H1 (cell line): ENCODE data around the gene PNPLA8. TPM values are rescaled to one million over a fixed set of nuclear protein-coding genes. Genes with fewer than 3 reads are reported as not detected.

ENCODE experiments used
- RFX5 ChIP-seq: IDR thresholded peaks from 2 replicates; pipeline ENCODE4 v1.6.1; 2011; ENCODE audit warnings: low read depth, low read length, improper control_type of control experiment, borderline replicate concordance
- polyA plus RNA-seq, 7 experiments: library from polyadenylated mRNA; depleted of rRNA in 3 of 7; stranded (reverse) in 5 of 7; unstranded in 2 of 7; fragments of >200 nt in 5 of 7; fragments of 200-250 nt in 2 of 7; gene quantifications; 1 replicate in 5 of 7; 2 replicates in 1 of 7; 4 replicates in 1 of 7; pipeline versions ENCODE4 v1.2.1 to v1.2.3, GENCODE V29; 2011 to 2013; ENCODE audit warnings: missing spikeins in 2 of 7, mixed read lengths in 2 of 7
- total RNA-seq: library from RNA; stranded (reverse); fragmentation: NEBNext Ultra II Directional; extraction: Animal tissue kit (Norgen Biotek cat#: 25700); gene quantifications from 2 replicates; pipeline ENCODE4 v1.2.1, GENCODE V29; 2021

PNPLA8 gene
- total and polyA plus RNA-seq, 2 of the 8 experiments (the other 6 are each of a cell fraction or from before 2014, with no cell fraction given), result 3.8 to 11.2 TPM

DNA sequence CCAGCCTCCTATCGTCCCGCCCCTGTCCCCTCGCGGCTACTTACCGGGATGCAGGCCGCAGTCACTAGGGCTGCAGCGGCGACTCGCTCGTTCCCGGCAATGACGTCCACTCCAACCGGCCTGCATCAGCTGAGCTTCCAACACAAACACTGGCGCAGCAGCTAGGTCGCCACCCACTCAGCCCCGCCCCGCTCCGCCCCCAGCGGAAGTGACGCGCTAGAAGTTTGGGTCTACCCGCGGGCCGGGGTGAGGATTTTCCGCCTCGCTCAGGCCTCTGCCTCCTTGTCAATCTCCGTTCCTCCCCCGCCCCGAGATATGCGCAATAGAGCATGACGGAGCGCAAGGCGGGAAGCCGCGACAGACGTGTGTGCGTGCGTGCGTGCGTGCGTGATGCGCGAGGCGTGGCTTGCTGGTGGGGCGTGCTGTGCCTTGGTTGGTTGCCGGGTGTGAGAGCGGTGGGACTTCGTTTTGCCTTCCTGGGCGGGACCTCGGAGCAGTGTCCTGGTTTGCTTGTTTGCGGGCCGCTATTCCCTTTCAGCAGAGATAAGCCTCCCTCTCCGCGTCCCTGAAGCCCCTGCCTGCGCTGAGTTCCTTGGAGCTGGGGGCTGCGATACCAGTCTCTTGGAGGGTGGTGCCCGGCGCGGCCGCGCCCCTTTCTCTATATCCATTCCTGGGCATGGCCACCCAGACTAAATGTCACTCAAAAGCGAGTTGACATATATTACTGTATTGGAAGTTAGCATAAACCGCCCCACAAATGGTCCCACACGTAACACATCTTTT lies at the start of gene PNPLA8 (continued):
- no peak for TF ChIP-seq RFX5
